GM23248 (cell line): ENCODE measurements around the gene DIP2A. TPM values are rescaled to one million over a fixed set of nuclear protein-coding genes. Genes with fewer than 3 reads are reported as not detected.

ENCODE experiments used
- DNase-seq: peaks from one replicate; pipeline ENCODE4 v3.0.0-alpha.2; 2015
- H2AFZ ChIP-seq: fragments of 200-600 bp; sonication (generic); 2 replicates; pipeline ENCODE4 v1.6.1; 2016; ENCODE audit warnings: antibody characterized with exemption
- H3F3A ChIP-seq: fragments of 200-600 bp; sonication (generic); 2 replicates; pipeline ENCODE4 v1.6.1; 2016; ENCODE audit warnings: mild to moderate bottlenecking, antibody characterized with exemption, mixed run types; ENCODE audit not compliant: insufficient read depth
- H3K27ac ChIP-seq: fragments of 200-600 bp; sonication (generic); 2 replicates; pipeline ENCODE4 v1.5.1; 2016; ENCODE audit warnings: mild to moderate bottlenecking
- H3K27me3 ChIP-seq: fragments of 200-600 bp; sonication (generic); replicated peaks from 2 replicates; pipeline ENCODE4 v1.6.1; 2016; ENCODE audit warnings: mild to moderate bottlenecking; ENCODE audit not compliant: insufficient read depth
- H3K36me3 ChIP-seq: fragments of 200-600 bp; sonication (generic); 2 replicates; pipeline ENCODE4 v1.6.1; 2016; ENCODE audit warnings: low read depth, mild to moderate bottlenecking
- H3K4me1 ChIP-seq: fragments of 200-600 bp; sonication (generic); 2 replicates; pipeline ENCODE4 v1.6.1; 2016; ENCODE audit warnings: mild to moderate bottlenecking; ENCODE audit not compliant: insufficient read depth
- H3K4me2 ChIP-seq: fragments of 200-600 bp; sonication (generic); one replicate; pipeline ENCODE4 v1.6.1; 2016; ENCODE audit warnings: mild to moderate bottlenecking; ENCODE audit not compliant: unreplicated experiment
- H3K4me3 ChIP-seq: fragments of 200-600 bp; sonication (generic); 2 replicates; pipeline ENCODE4 v1.5.1; 2016; ENCODE audit warnings: mild to moderate bottlenecking
- H3K79me2 ChIP-seq: fragments of 200-600 bp; sonication (generic); 2 replicates; pipeline ENCODE4 v1.6.1; 2016; ENCODE audit warnings: mild to moderate bottlenecking; ENCODE audit not compliant: insufficient read depth
- H3K9ac ChIP-seq: fragments of 200-600 bp; sonication (generic); 2 replicates; pipeline ENCODE4 v1.6.1; 2016; ENCODE audit warnings: mild to moderate bottlenecking
- H3K9me2 ChIP-seq: fragments of 200-600 bp; sonication (generic); 2 replicates; pipeline ENCODE4 v1.6.1; 2016; ENCODE audit warnings: mixed run types, mild to moderate bottlenecking, moderate library complexity; ENCODE audit not compliant: insufficient read depth
- H3K9me3 ChIP-seq: fragments of 200-600 bp; sonication (generic); one replicate; pipeline ENCODE4 v1.6.1; 2017; ENCODE audit warnings: low read depth
- H4K20me1 ChIP-seq: fragments of 200-600 bp; sonication (generic); 2 replicates; pipeline ENCODE4 v1.6.0; 2016; ENCODE audit not compliant: insufficient read depth
- EZH2 ChIP-seq: fragments of 200-600 bp; sonication (generic); IDR thresholded peaks from 2 replicates; pipeline ENCODE4 v1.6.1; 2018; ENCODE audit warnings: antibody characterized with exemption, mild to moderate bottlenecking; ENCODE audit not compliant: insufficient read depth, poor library complexity, severe bottlenecking
- EZH2phosphoT487 ChIP-seq: fragments of 200-600 bp; sonication (generic); IDR thresholded peaks from 2 replicates; pipeline ENCODE4 v1.6.1; 2018; ENCODE audit warnings: antibody characterized with exemption, moderate library complexity, mild to moderate bottlenecking, low read depth; ENCODE audit not compliant: insufficient read depth
- WGBS, 2 experiments: methylation state at CpG; one replicate each; pipeline ENCODE4 v1.1.6; 2015 to 2017; ENCODE audit warnings: low lambda C conversion rate in 2 of 2, low coverage in 1 of 2; ENCODE audit errors: missing lambda C conversion rate in 2 of 2; 5-methylcytosine and 5-hydroxymethylcytosine counted together
- in situ Hi-C: fragments of 300-500 bp; cut with MboI; formaldehyde crosslinking; loops from 2 replicates; pipeline ENCODE4 v1.15.0; 2020
- polyA plus RNA-seq: library from polyadenylated mRNA; unstranded; fragments of >200 nt; fragmentation: Nextera tagmentation; extraction: Ambion mirVana; gene quantifications from 2 replicates; pipeline ENCODE4 v1.2.1, GENCODE V29; 2016
- small RNA-seq: library from RNA; depleted of rRNA; stranded (forward); fragments of <200 nt; gene quantifications from one replicate; pipeline ENCODE3, GENCODE V24; 2014; ENCODE audit warnings: low read depth, low replicate concordance
- total RNA-seq: library from RNA; depleted of rRNA; stranded (reverse); fragments of >200 nt; shearing (Covaris generic); gene quantifications from 2 replicates; pipeline ENCODE4 v1.2.3, GENCODE V29; 2014; rRNA removed

The DIP2A gene
- total and polyA plus RNA-seq, 2 experiments from 2014 or later, result 12.5 to 13.1 TPM

GRCh38 chr21:46616050-46616449 is 157.4 kb downstream of the DIP2A start:
- H3K27ac ChIP-seq, result no peak overlapping the region
- 0 out of 2 replicates have a peak, but pooled peaks cover 6% of the 10 kb centered on the region for H3F3A ChIP-seq
- 36 to 44% methylated on average over 2 of the region's 2 CpGs for WGBS, 2 experiments
- in situ Hi-C loops, result no loop called here
- H3K27me3 ChIP-seq, result peaks cover 5% of the 10 kb centered on the region; the same call in 1 of the 2 replicates
- H2AFZ ChIP-seq, result no peak overlapping the region
- H3K9me3 ChIP-seq, result no peaks in the 10 kb centered on the region
- TF ChIP-seq EZH2 (no peak), EZH2phosphoT487 (no peak)
- H3K4me1 ChIP-seq, result no peaks in the 10 kb centered on the region
- no peaks in the 10 kb centered on the region for H3K9me2 ChIP-seq
- H3K36me3 ChIP-seq, result no peaks in the 10 kb centered on the region
- H4K20me1 ChIP-seq, result no peaks in the 10 kb centered on the region
- H3K4me2 ChIP-seq, result no peak overlapping the region
- H3K9ac ChIP-seq, result no peak overlapping the region
- H3K4me3 ChIP-seq, result no peak overlapping the region
- no peaks in the 10 kb centered on the region for H3K79me2 ChIP-seq
- DNase-seq, result no peak

GRCh38 chr21:46616656-46617055 is 158.0 kb downstream of the DIP2A start:
- no peak overlapping the region for H2AFZ ChIP-seq
- 67 to 83% methylated on average over 1 of the region's 1 CpG for WGBS, 2 experiments
- H3K27me3 ChIP-seq, result peaks cover 5% of the 10 kb centered on the region; the same call in 1 of the 2 replicates
- no peaks in the 10 kb centered on the region for H3K4me1 ChIP-seq
- TF ChIP-seq EZH2, result no peak
- TF ChIP-seq EZH2phosphoT487, result no peak
- H3K79me2 ChIP-seq, result no peaks in the 10 kb centered on the region
- no peak overlapping the region for H3K4me2 ChIP-seq
- no peak for DNase-seq
- H3K9me3 ChIP-seq, result no peaks in the 10 kb centered on the region
- H3K27ac ChIP-seq, result no peak overlapping the region
- in situ Hi-C loops, result no loop called here
- H3K4me3 ChIP-seq, result no peak overlapping the region
- no peak overlapping the region for H3K9ac ChIP-seq
- H3K36me3 ChIP-seq, result no peaks in the 10 kb centered on the region
- no peaks in the 10 kb centered on the region for H3K9me2 ChIP-seq
- H3F3A ChIP-seq, result 0 out of 2 replicates have a peak, but pooled peaks cover 6% of the 10 kb centered on the region
- no peaks in the 10 kb centered on the region for H4K20me1 ChIP-seq

GRCh38 chr21:46617267-46618051 is 158.8 kb downstream of the DIP2A start:
- DNase-seq, result peak; percentile 33
- WGBS, 2 experiments, result 41 to 48% methylated on average over 6 of the region's 6 CpGs

GRCh38 chr21:46618738-46619379 is 160.2 kb downstream of the DIP2A start:
- Histone ChIP-seq H3K27ac (no peak overlapping the region), H3K4me1 (no peaks in the 10 kb centered on the region), H3K36me3 (no peaks in the 10 kb centered on the region), H3K4me2 (no peak overlapping the region), H3K9me2 (no peaks in the 10 kb centered on the region), H3K79me2 (no peaks in the 10 kb centered on the region), H2AFZ (no peak overlapping the region), H3K9ac (no peak overlapping the region), H4K20me1 (no peaks in the 10 kb centered on the region), H3K27me3 (peaks cover 5% of the 10 kb centered on the region; the same call in 1 of the 2 replicates), H3K9me3 (no peaks in the 10 kb centered on the region), H3F3A (0 out of 2 replicates have a peak, but pooled peaks cover 6% of the 10 kb centered on the region), H3K4me3 (no peak overlapping the region)
- in situ Hi-C loops, result no loop called here
- WGBS, 2 experiments, result 67 to 68% methylated on average over 5 of the region's 5 CpGs
- no peak for TF ChIP-seq EZH2
- TF ChIP-seq EZH2phosphoT487, result no peak
- peak; percentile 36 for DNase-seq

More at GRCh38 chr21:46617267-46618051, 158.8 kb downstream of the DIP2A start:
- TF ChIP-seq EZH2phosphoT487, result no peak
- TF ChIP-seq EZH2, result no peak
- H3K4me1 ChIP-seq, result no peaks in the 10 kb centered on the region
- no peak overlapping the region for H2AFZ ChIP-seq
- H3F3A ChIP-seq, result 0 out of 2 replicates have a peak, but pooled peaks cover 6% of the 10 kb centered on the region
- H3K9me2 ChIP-seq, result no peaks in the 10 kb centered on the region
- H3K27me3 ChIP-seq, result peaks cover 5% of the 10 kb centered on the region; the same call in 1 of the 2 replicates
- no peak overlapping the region for H3K4me3 ChIP-seq
- no peak overlapping the region for H3K27ac ChIP-seq
- H4K20me1 ChIP-seq, result no peaks in the 10 kb centered on the region
- no peak overlapping the region for H3K9ac ChIP-seq
- H3K9me3 ChIP-seq, result no peaks in the 10 kb centered on the region
- H3K79me2 ChIP-seq, result no peaks in the 10 kb centered on the region
- H3K36me3 ChIP-seq, result no peaks in the 10 kb centered on the region
- in situ Hi-C loops, result no loop called here
- H3K4me2 ChIP-seq, result no peak overlapping the region

Small RNAs within 50 kb of the gene (small RNA-seq; reads per million reads assigned to genes)
- gene RNU6-396P, result not detected

Other genes with a start within 250 kb of the DIP2A start
- 41.1 and 45.7 TPM in 2 replicates for gene LSS, start 230.1 kb upstream of the DIP2A start, total RNA-seq
- 26.8 and 28.0 TPM in 2 replicates for gene LSS, start 230.1 kb upstream of the DIP2A start, polyA plus RNA-seq
- gene MCM3AP, start 173.3 kb upstream of the DIP2A start, total RNA-seq, result 56.1 and 64.1 TPM in 2 replicates
- gene MCM3AP, start 173.3 kb upstream of the DIP2A start, polyA plus RNA-seq, result 30.9 and 32.7 TPM in 2 replicates
- gene YBEY, start 172.5 kb upstream of the DIP2A start, total RNA-seq, result 16.4 and 21.2 TPM in 2 replicates
- 17.5 and 19.1 TPM in 2 replicates for gene YBEY, start 172.5 kb upstream of the DIP2A start, polyA plus RNA-seq
- 4.2 and 7.0 TPM in 2 replicates for gene C21orf58, start 135.0 kb upstream of the DIP2A start, total RNA-seq
- gene C21orf58, start 135.0 kb upstream of the DIP2A start, polyA plus RNA-seq, result 3.2 and 3.7 TPM in 2 replicates
- gene PCNT, start 134.7 kb upstream of the DIP2A start, total RNA-seq, result 14.9 and 26.7 TPM in 2 replicates
- gene PCNT, start 134.7 kb upstream of the DIP2A start, polyA plus RNA-seq, result 21.8 and 23.8 TPM in 2 replicates
- gene S100B, start 146.2 kb downstream of the DIP2A start, total RNA-seq, result not detected in 2 replicates
- not detected in 2 replicates for gene S100B, start 146.2 kb downstream of the DIP2A start, polyA plus RNA-seq
- 130 and 171 TPM in 2 replicates for gene PRMT2, start 176.8 kb downstream of the DIP2A start, total RNA-seq
- gene PRMT2, start 176.8 kb downstream of the DIP2A start, polyA plus RNA-seq, result 145 and 146 TPM in 2 replicates